Parathyroid adenoma (tissue), 2 donors: Measurements from ENCODE around the gene KYNU.
"Not testable (repeated sequence)": the region's sequence is repeated elsewhere in the genome, so short reads cannot be mapped to it uniquely, and the experiment has no call there.

Experiments
- H2AFZ ChIP-seq: fragments of 300-600 bp; sonication (generic); one replicate; pipeline ENCODE4 v1.7.0; 2017; ENCODE audit warnings: antibody characterized with exemption, mild to moderate bottlenecking
- H3K27ac ChIP-seq: fragments of 300-600 bp; sonication (generic); one replicate; pipeline ENCODE4 v1.7.0; 2017
- H3K27me3 ChIP-seq: fragments of 300-600 bp; sonication (generic); one replicate; pipeline ENCODE4 v1.7.0; 2017; ENCODE audit warnings: low read length; ENCODE audit not compliant: control insufficient read depth, insufficient read depth
- H3K36me3 ChIP-seq: fragments of 300-600 bp; sonication (generic); one replicate; pipeline ENCODE4 v1.7.0; 2017; ENCODE audit warnings: low read length; ENCODE audit not compliant: control insufficient read depth, insufficient read depth
- H3K4me1 ChIP-seq: fragments of 300-600 bp; sonication (generic); one replicate; pipeline ENCODE4 v1.7.0; 2017; ENCODE audit warnings: control low read depth
- H3K4me2 ChIP-seq: fragments of 300-600 bp; sonication (generic); one replicate; pipeline ENCODE4 v1.7.0; 2017; ENCODE audit warnings: low read length
- H3K4me3 ChIP-seq: fragments of 300-600 bp; sonication (generic); one replicate; pipeline ENCODE4 v1.7.0; 2017; ENCODE audit warnings: low read depth, low read length
- H3K79me2 ChIP-seq: fragments of 300-600 bp; sonication (generic); one replicate; pipeline ENCODE4 v1.7.0; 2017; ENCODE audit warnings: control low read depth
- H3K9ac ChIP-seq: fragments of 300-600 bp; sonication (generic); one replicate; pipeline ENCODE4 v1.7.0; 2017; ENCODE audit warnings: mild to moderate bottlenecking
- H3K9me3 ChIP-seq: fragments of 300-600 bp; sonication (generic); one replicate; pipeline ENCODE4 v1.7.0; 2017; ENCODE audit warnings: low read length; ENCODE audit not compliant: control insufficient read depth
- CTCF ChIP-seq: fragments of 300-600 bp; sonication (generic); IDR thresholded peaks from one replicate; pipeline ENCODE4 v1.7.0; 2017; ENCODE audit warnings: antibody characterized with exemption, mild to moderate bottlenecking
- donor health status: primary hyperparathyroidism.

KYNU gene

GRCh38 chr2:143085125-143085784 lies 207.8 kb downstream of the KYNU start:
- H2AFZ ChIP-seq: no peak overlapping the region
- TF ChIP-seq CTCF: no peak
- no peaks in the 10 kb centered on the region for H3K36me3 ChIP-seq
- no peak overlapping the region for H3K9ac ChIP-seq
- no peak overlapping the region for H3K27ac ChIP-seq
- no peaks in the 10 kb centered on the region for H3K9me3 ChIP-seq
- H3K27me3 ChIP-seq: no peaks in the 10 kb centered on the region
- no peak overlapping the region for H3K4me2 ChIP-seq
- no peaks in the 10 kb centered on the region for H3K79me2 ChIP-seq
- H3K4me1 ChIP-seq: no peaks in the 10 kb centered on the region
- no peak overlapping the region for H3K4me3 ChIP-seq

- H3K9ac ChIP-seq: no peak overlapping the region
- no peaks in the 10 kb centered on the region for H3K36me3 ChIP-seq
- no peak overlapping the region for H3K4me2 ChIP-seq
- no peaks in the 10 kb centered on the region for H3K9me3 ChIP-seq
- no peak overlapping the region for H2AFZ ChIP-seq
- H3K27me3 ChIP-seq: no peaks in the 10 kb centered on the region
- TF ChIP-seq CTCF: no peak
- no peaks in the 10 kb centered on the region for H3K79me2 ChIP-seq
- no peak overlapping the region for H3K27ac ChIP-seq
- H3K4me3 ChIP-seq: no peak overlapping the region
- H3K4me1 ChIP-seq: no peaks in the 10 kb centered on the region
Observed at GRCh38 chr2:143087033-143087432, 209.6 kb downstream of the KYNU start.

- Histone ChIP-seq H3K9ac (no peak overlapping the region), H3K27me3 (no peaks in the 10 kb centered on the region), H3K27ac (no peak overlapping the region), H3K4me2 (no peak overlapping the region), H3K36me3 (no peaks in the 10 kb centered on the region), H2AFZ (no peak overlapping the region), H3K9me3 (no peaks in the 10 kb centered on the region), H3K4me3 (no peak overlapping the region), H3K79me2 (no peaks in the 10 kb centered on the region), H3K4me1 (no peaks in the 10 kb centered on the region)
- TF ChIP-seq CTCF: no peak
Observed at GRCh38 chr2:143088388-143088787, 210.9 kb downstream of the KYNU start.

GRCh38 chr2:143089520-143089919 lies 212.1 kb downstream of the KYNU start:
- not testable (repeated sequence) for H3K36me3 ChIP-seq, H3K4me2 ChIP-seq, H3K79me2 ChIP-seq, H3K4me3 ChIP-seq, H3K9me3 ChIP-seq, H3K4me1 ChIP-seq, H3K9ac ChIP-seq, H3K27ac ChIP-seq, H3K27me3 ChIP-seq, H2AFZ ChIP-seq
